KMS-11 (cell line): Measurements from ENCODE around the gene HMG20A.

ENCODE experiments used
- H2AFZ ChIP-seq: fragments of 200-600 bp; sonication (generic); 2 replicates; pipeline ENCODE4 v1.6.1; 2016; ENCODE audit warnings: antibody characterized with exemption, mixed run types, low read depth
- H3K27ac ChIP-seq: fragments of 200-600 bp; sonication (generic); 2 replicates; pipeline ENCODE4 v1.6.1; 2016; ENCODE audit warnings: mild to moderate bottlenecking, mixed run types
- H3K27me3 ChIP-seq: fragments of 200-600 bp; sonication (generic); 2 replicates; pipeline ENCODE4 v1.6.1; 2017; ENCODE audit warnings: mild to moderate bottlenecking, low read depth, mixed run types, moderate library complexity; ENCODE audit not compliant: insufficient read depth
- H3K36me3 ChIP-seq: fragments of 200-600 bp; sonication (generic); 2 replicates; pipeline ENCODE4 v1.6.1; 2017; ENCODE audit warnings: mild to moderate bottlenecking, mixed run types; ENCODE audit not compliant: insufficient read depth
- H3K4me1 ChIP-seq: fragments of 200-600 bp; sonication (generic); 2 replicates; pipeline ENCODE4 v1.6.1; 2016; ENCODE audit warnings: mild to moderate bottlenecking, low read depth, mixed run types; ENCODE audit not compliant: poor library complexity, severe bottlenecking
- H3K4me2 ChIP-seq: fragments of 200-600 bp; sonication (generic); 2 replicates; pipeline ENCODE4 v1.7.0; 2016; ENCODE audit warnings: mild to moderate bottlenecking, mixed run types
- H3K4me3 ChIP-seq: fragments of 200-600 bp; sonication (generic); IDR thresholded peaks from 2 replicates; pipeline ENCODE4 v1.6.1; 2017; ENCODE audit warnings: low read depth, low read length, mixed read lengths; ENCODE audit not compliant: insufficient read depth
- H3K79me2 ChIP-seq: fragments of 200-600 bp; sonication (generic); 2 replicates; pipeline ENCODE4 v1.6.1; 2016; ENCODE audit warnings: low read depth, mixed run types; ENCODE audit not compliant: insufficient read depth
- H3K9ac ChIP-seq: fragments of 200-600 bp; sonication (generic); 2 replicates; pipeline ENCODE4 v1.6.1; 2016; ENCODE audit warnings: mild to moderate bottlenecking, mixed run types
- H4K20me1 ChIP-seq: fragments of 200-600 bp; sonication (generic); 2 replicates; pipeline ENCODE4 v1.6.1; 2016; ENCODE audit warnings: mild to moderate bottlenecking, mixed run types; ENCODE audit not compliant: insufficient read depth
- CTCF ChIP-seq: fragments of 200-600 bp; sonication (generic); conservative IDR thresholded peaks from 2 replicates; pipeline ENCODE4 v1.6.1; 2017; ENCODE audit warnings: low read depth, mild to moderate bottlenecking, antibody characterized with exemption, low read length, moderate library complexity, mixed read lengths

HMG20A gene

DNA sequence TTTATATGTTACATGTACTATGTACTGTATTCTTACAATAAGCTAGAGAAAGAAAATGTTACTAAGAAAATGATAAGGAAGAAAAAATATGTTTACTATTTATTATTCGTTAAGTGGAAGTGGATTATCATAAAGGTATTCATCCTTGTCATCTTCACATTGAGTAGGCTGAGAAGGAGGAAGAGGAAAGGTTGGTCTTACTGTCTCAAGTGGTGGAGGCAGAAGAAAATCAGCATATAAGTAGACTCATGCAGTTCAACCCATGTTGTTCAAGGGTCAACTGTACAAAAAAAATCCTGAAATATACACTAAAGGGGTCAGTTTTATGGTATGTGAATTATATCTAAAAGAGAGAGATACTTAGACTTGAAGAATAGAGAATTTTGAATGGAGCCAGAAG is 5.7 kb downstream of the HMG20A start:
- Histone ChIP-seq H3K4me2 (no peak overlapping the region), H3K9ac (no peak overlapping the region), H2AFZ (no peak overlapping the region), H4K20me1 (no peaks in the 10 kb centered on the region), H3K4me1 (peaks cover 10% of the 10 kb centered on the region), H3K79me2 (peaks cover 26% of the 10 kb centered on the region; the same call in 1 of the 2 replicates), H3K27me3 (no peaks in the 10 kb centered on the region), H3K36me3 (no peaks in the 10 kb centered on the region), H3K4me3 (no peak overlapping the region), H3K27ac (no peak overlapping the region)
- TF ChIP-seq CTCF: no peak

DNA sequence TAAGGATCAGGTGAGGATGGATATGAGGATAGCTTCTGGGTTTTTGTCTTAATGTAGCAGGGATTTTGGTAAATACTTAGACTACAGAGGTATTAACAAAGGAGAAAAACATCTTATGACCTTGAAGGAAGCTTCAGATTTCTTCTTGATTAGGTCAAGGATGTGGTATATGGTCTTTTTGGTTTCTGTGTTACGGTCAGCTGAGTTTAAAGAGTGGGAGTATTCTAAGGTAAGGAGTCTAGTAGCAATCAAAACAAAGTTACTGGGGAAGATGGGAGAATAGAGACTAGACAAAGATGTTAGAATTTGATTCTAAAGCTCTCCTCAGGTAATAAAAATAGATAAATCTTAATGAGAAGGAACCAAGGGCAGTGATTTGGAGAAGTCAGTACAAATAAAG is 6.2 kb downstream of the HMG20A start:
- Histone ChIP-seq H3K36me3 (no peaks in the 10 kb centered on the region), H3K27me3 (no peaks in the 10 kb centered on the region), H3K79me2 (peaks cover 24% of the 10 kb centered on the region; the same call in 1 of the 2 replicates), H3K9ac (no peak overlapping the region), H3K4me3 (no peak overlapping the region), H3K27ac (no peak overlapping the region), H4K20me1 (no peaks in the 10 kb centered on the region), H2AFZ (no peak overlapping the region), H3K4me2 (no peak overlapping the region), H3K4me1 (peaks cover 7% of the 10 kb centered on the region)
- no peak for TF ChIP-seq CTCF

GRCh38 chr15:77430213-77430612 is 9.5 kb downstream of the HMG20A start:
- peaks cover 4% of the 10 kb centered on the region for H3K4me1 ChIP-seq
- no peak for TF ChIP-seq CTCF
- H3K36me3 ChIP-seq: no peaks in the 10 kb centered on the region
- H4K20me1 ChIP-seq: no peaks in the 10 kb centered on the region
- no peak overlapping the region for H3K27ac ChIP-seq
- no peak overlapping the region for H3K4me2 ChIP-seq
- H3K4me3 ChIP-seq: no peak overlapping the region
- H3K9ac ChIP-seq: no peak overlapping the region
- H3K27me3 ChIP-seq: no peaks in the 10 kb centered on the region
- peaks cover 1% of the 10 kb centered on the region; the same call in 1 of the 2 replicates for H3K79me2 ChIP-seq
- H2AFZ ChIP-seq: no peak overlapping the region

DNA sequence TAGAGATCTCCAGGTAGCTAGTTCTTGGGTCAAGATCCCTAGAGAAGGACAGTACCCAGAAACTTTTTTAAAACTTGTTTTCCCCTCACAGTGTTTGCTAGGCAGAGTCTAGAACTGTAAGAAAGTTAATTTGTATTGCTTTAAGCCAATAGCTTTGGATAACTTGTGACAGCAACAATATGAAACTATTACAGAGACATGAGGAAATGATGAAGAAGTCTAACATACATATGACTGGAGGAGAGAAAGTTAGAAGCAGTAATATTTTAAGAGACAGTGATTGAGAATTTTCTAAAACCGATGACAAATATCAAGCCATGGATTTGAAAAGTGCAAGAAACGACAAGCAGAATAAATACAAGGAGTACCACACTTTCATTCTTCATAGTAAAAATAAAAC is 10.0 kb downstream of the HMG20A start:
- H4K20me1 ChIP-seq: no peaks in the 10 kb centered on the region
- no peak overlapping the region for H3K4me2 ChIP-seq

More for the DNA sequence above, 10.0 kb downstream of the HMG20A start:
- H3K27me3 ChIP-seq: no peaks in the 10 kb centered on the region
- TF ChIP-seq CTCF: no peak
- no peak overlapping the region for H3K9ac ChIP-seq
- no peak overlapping the region for H2AFZ ChIP-seq
- no peaks in the 10 kb centered on the region for H3K36me3 ChIP-seq
- peaks cover 4% of the 10 kb centered on the region for H3K4me1 ChIP-seq
- no peak overlapping the region for H3K4me3 ChIP-seq
- H3K79me2 ChIP-seq: no peaks in the 10 kb centered on the region; the same call in 1 of the 2 replicates
- no peak overlapping the region for H3K27ac ChIP-seq
